ENCODE measurements around the gene DLX3.

DLX3 gene

GRCh38 chr17:49941427-49941826 lies 53.6 kb downstream of the DLX3 start:
- no peak overlapping the region for H3K4me2 ChIP-seq (ENCODE audit: insufficient read depth, low read length)
- no peaks in the 10 kb centered on the region for H3K9me3 ChIP-seq (ENCODE audit: insufficient read depth, low read length, severe bottlenecking)
- no peak overlapping the region for H3K9ac ChIP-seq (ENCODE audit: low read depth, low read length)
- no peaks in the 10 kb centered on the region for H3K36me3 ChIP-seq (ENCODE audit: insufficient read depth, low read length)
- no peak overlapping the region for H3K4me3 ChIP-seq (ENCODE audit: low read depth in 1 of 2, low read length in 2 of 2)
- H3K4me1 ChIP-seq (ENCODE audit: insufficient read depth, low read length) = no peaks in the 10 kb centered on the region
- H3K79me2 ChIP-seq (ENCODE audit: insufficient read depth, low read length) = no peaks in the 10 kb centered on the region
- peaks cover 26% of the 10 kb centered on the region for H3K27me3 ChIP-seq (ENCODE audit: insufficient read depth, low read length, poor library complexity)
- TF ChIP-seq CTCF (IDR thresholded peaks at IDR 0.05; ENCODE audit: borderline replicate concordance, extremely low read depth, low read length, poor library complexity, severe bottlenecking) (no peak), EZH2 (IDR thresholded peaks at IDR 0.05; ENCODE audit: borderline replicate concordance, low read depth, low read length, severe bottlenecking) (no peak)
- H3K27ac ChIP-seq (ENCODE audit: low read length) = no peak overlapping the region
- no peak for ATAC-seq (ENCODE audit: insufficient read depth, low read depth)
- DNase-seq = no peak
- no peak overlapping the region for H2AFZ ChIP-seq (ENCODE audit: low read depth, low read length)
- peaks cover 4% of the 10 kb centered on the region; the same call in 1 of the 2 replicates for H4K20me1 ChIP-seq (ENCODE audit: insufficient read depth, low read length)

All from DND-41 (cell line).